ENCODE results near the gene MUC13.

DNA sequence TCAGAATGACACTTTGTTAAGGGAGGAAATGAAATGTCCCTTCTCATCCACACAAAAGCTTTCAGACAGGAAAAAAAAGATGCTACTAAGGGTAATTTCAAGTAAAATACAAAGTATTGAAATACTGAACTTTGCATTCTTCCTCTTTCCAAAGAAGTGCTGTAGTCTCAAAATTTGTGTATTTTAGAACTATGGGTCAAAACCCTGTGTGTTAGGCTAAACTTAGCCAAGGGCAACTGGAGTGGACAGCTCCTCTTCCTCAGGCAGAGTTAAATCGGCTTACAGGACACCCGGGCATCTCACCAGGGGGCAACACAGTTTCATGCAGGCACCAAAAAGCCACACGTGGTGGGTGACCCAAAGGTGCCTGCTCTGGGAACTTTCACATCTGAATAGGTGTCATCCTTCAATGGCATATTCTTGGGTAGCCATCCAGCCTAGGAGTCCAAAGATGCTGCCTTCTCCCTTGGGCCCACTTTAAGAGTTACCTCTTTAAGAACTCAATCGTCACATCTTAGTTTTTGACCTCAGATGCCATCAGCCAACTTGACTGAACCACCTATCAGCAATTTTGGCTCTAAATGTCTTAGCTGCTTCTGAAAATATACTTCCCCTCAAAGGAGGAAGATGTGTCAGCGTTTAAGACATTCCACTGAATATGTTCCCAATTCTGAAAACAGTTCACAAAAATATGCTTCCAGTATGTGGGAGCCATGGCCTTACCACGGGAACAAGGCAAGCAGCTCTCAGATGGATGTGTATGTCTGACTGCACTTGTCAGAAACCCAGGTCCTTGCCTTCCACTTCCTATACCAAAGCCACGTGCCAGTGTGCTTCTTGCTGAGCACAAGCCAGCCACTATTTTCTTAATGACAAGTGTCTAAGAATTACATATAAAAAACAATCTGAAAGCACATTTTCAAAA is 32.2 kb upstream of the MUC13 start:
- TF ChIP-seq, protein P1, sequence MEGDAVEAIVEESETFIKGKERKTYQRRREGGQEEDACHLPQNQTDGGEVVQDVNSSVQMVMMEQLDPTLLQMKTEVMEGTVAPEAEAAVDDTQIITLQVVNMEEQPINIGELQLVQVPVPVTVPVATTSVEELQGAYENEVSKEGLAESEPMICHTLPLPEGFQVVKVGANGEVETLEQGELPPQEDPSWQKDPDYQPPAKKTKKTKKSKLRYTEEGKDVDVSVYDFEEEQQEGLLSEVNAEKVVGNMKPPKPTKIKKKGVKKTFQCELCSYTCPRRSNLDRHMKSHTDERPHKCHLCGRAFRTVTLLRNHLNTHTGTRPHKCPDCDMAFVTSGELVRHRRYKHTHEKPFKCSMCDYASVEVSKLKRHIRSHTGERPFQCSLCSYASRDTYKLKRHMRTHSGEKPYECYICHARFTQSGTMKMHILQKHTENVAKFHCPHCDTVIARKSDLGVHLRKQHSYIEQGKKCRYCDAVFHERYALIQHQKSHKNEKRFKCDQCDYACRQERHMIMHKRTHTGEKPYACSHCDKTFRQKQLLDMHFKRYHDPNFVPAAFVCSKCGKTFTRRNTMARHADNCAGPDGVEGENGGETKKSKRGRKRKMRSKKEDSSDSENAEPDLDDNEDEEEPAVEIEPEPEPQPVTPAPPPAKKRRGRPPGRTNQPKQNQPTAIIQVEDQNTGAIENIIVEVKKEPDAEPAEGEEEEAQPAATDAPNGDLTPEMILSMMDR (conservative IDR thresholded peaks at IDR 0.05; ENCODE audit: low read depth, low read length) = no peak
- TF ChIP-seq EZH2 (IDR thresholded peaks at IDR 0.05; ENCODE audit: low read length, unreplicated experiment) = no peak

Data from PC-3 (cell line).